GOT3 (cell line): ENCODE measurements around the gene GOLGA2.
"Not testable (repeated sequence)": the region's sequence is repeated elsewhere in the genome, so short reads cannot be mapped to it uniquely, and the experiment has no call there.

Source experiments
- DNase-seq: peaks from one replicate; lab custom pipeline; 2025; ENCODE audit warnings: mixed read lengths; lab: John Stamatoyannopoulos, UW

Gene GOLGA2

DNA sequence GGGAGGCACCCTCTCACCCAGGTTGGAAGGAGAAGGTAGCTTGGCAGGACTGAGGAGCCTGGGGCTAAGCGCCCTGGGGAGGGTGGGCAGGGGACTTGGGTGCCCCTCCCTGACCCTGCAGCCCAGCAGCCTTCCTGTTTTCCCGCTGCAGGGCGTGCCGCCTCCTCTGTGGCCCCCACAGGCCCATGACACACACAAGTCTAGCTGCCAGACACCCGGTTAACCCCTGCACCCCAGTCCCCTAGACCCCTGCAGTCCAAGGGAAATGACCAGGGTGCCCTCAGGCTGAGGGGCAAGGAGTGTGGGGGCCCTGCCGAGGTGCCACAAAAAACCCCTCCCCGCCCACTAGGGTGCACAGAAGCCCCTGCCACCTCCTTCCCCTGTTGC is 33.0 kb downstream of the GOLGA2 start:
- no peak for DNase-seq

GRCh38 chr9:128242124-128242523 is 33.7 kb downstream of the GOLGA2 start:
- no peak for DNase-seq

GRCh38 chr9:128233817-128234406 is 41.9 kb downstream of the GOLGA2 start:
- DNase-seq: no peak

DNA sequence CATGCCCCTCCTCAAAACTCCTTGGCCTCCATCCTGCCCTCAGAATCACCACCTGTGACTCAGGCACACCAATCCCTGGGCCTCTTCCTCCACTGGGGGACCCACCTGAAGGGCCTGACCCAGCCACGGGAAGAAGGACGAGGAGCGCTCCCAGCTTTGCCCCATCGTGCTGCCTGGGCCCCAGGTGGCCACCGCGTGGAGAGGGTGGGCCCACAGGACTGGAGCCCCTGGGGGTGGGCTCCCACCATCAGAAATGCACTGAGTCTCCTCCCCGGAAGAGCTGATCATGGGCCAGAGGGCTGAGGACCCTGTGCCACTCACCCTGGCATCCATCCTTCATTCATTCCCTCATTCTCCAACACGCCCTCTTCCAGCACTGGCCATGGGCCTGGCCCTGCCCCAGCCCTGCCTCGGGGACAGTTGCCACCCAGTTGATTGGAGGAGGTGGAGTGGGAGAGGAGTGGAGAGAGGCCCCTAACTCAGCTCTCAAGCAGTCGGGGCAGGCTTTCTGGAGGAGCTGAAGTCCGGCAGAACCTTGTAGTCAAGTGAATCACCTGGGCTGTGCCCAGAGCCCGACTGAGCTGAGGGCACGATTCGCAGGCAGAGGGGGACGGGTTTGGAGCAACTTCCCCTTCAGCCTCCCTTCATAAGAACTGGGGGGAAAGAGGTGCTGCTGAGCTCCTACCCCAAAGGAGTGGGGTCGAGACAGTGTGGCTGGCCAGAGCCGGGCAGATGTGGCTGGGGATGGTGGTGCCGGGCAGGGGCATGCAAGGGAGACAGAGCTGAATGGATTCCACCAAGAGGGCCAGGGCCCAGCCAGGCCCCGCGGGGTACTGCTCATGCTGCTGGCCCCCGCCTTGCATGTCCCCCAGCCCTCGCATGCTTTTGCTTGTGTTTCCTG is 43.0 kb downstream of the GOLGA2 start:
- no peak for DNase-seq

DNA sequence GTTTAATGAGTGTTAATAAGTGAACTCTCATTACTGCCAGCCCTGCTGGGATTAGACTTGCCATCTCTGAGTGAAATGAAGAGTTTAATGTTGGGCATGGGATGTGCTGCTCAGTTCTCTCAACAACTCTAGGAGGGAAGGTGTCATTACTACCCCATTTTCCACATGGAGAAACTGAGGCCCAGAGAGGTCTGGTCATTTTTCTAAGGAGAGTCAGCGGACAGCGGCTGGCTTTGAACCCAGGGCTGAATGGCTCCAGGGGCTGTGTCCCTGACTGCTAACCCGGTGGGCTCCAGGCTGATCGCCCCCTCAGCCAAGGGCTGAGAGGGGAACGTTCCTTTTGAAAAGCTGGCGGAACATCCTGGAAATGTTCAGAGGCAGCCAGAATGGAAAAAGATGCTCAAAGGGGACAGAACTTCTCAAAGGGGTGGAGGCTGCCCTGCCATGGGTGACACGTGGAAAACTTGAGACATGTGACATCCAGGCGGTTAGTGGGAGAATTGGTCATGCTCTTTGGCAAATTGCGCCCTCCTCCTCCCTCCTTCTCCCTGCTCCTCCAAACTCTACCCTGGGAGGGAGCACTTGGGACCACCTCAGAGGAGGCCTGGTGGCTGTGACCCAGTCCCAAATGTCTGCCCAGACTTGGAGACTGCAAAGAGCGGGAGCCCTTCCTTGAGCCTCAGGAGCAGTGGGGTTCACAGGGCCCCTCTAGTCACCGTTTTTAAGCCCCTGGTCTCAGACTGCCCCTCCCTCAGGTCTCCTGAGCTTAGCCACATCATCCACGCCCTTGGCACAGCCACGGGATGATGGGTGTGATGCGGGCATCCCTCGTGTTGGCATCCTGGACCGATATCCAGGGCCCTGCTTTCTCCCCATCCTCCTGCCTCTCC is 43.9 kb downstream of the GOLGA2 start:
- no peak for DNase-seq

DNA sequence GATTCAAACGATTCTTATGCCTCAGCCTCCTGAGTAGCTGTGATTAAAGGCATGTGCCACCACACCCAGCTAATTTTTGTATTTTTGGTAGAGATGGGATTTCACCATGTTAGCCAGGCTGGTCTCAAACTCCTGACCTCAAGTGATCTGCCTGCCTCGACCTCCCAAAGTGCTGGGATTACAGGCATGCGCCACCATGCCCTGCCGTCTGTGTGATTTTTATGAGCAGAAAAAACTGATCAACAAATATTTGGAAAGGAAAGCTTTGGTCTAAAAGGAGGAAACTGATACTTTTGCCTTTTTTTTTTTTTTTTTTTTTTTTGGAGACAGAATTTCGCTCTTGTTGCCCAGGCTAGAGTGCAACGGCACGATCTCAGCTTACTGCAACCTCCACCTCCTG is 44.9 kb downstream of the GOLGA2 start:
- DNase-seq: not testable (repeated sequence)

GRCh38 chr9:128226412-128226801 is 49.4 kb downstream of the GOLGA2 start:
- DNase-seq: no peak

DNA sequence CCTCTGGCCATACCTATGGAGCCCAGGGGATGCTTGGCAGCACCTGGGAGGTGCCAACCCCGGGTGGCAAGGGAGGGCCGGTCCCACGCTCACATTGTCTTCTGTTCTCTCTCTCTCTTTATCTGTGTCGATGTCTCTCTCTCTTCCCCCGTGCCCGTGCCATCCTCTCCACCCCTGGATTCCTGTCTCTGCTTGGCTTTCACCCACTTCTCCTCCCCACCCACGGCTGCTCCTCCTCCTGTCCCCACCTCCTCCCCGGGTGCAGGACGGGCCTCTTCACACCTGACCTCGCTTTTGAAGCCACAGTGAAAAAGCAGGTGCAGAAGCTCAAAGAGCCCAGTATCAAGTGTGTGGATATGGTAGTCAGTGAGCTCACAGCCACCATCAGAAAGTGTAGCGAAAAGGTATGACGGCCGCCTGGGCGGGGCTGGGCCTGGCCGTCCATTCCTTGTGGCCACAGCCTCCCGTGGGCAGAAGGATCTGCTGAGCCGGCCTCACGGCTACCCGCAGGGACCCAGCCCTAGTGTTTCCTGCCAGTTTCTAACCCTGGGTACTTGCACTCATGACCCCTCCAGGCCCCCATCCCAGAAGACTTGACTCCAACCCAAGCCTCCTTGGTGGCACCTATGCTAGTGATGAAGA is 49.9 kb downstream of the GOLGA2 start:
- DNase-seq: no peak

- no peak for DNase-seq
These were observed 50.9 kb downstream of the GOLGA2 start for GRCh38 chr9:128224877-128225276.

DNA sequence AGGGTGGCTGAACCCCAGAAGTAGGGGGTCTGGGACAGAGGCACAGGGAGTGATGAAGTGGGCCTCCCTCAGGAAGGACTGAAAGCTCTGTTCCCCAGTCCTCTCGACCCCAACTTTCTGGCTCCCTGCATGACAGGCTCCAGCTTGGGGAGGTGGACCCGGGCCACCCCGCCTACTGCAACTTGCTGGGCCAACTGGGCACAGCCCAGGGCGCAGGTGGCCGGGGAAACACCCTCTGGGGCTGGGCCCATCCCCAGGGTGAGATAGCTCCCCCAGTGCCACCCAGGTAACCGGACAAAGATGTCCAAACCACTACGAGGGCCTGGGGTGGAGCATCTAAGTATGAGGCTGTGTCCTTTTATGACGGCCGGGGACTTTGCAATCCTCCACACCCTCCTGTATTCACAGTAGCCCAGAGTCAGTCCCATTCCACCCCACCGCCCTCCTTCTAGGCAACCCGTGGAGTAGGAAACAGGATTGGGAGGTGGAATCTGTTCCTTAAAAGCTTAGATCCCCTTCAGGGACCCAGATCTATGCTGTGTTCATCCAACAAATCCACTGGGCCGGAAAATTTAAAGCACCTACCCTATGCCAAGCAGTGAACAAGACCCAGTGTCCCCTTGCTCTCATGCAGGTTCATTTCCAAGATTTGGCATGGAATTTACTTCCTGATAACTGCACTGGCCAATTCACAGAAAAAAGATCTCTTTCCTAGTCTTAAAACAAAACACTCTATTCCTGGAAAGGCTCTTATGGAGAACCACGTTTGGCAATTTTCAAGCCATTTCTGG is 52.7 kb downstream of the GOLGA2 start:
- no peak for DNase-seq

- DNase-seq: no peak
These were observed 53.8 kb downstream of the GOLGA2 start for GRCh38 chr9:128222026-128222425.

DNA sequence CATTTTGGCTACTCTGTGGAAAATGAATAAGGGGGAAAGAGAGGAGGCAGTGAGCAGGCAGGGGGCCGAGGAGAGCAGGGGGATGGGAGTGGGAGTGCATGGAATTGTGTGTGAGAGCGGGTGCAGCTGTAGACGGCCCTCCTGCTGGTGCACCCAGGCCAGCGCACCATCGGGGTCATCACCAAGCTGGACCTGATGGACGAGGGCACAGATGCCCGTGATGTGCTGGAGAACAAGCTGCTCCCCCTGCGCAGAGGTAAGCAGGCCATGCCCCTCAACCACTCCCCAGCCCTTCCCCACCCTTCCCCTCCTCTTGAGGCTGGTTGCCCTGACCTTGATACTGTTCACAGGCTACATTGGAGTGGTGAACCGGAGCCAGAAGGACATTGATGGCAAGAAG is 56.0 kb downstream of the GOLGA2 start:
- DNase-seq: no peak

DNA sequence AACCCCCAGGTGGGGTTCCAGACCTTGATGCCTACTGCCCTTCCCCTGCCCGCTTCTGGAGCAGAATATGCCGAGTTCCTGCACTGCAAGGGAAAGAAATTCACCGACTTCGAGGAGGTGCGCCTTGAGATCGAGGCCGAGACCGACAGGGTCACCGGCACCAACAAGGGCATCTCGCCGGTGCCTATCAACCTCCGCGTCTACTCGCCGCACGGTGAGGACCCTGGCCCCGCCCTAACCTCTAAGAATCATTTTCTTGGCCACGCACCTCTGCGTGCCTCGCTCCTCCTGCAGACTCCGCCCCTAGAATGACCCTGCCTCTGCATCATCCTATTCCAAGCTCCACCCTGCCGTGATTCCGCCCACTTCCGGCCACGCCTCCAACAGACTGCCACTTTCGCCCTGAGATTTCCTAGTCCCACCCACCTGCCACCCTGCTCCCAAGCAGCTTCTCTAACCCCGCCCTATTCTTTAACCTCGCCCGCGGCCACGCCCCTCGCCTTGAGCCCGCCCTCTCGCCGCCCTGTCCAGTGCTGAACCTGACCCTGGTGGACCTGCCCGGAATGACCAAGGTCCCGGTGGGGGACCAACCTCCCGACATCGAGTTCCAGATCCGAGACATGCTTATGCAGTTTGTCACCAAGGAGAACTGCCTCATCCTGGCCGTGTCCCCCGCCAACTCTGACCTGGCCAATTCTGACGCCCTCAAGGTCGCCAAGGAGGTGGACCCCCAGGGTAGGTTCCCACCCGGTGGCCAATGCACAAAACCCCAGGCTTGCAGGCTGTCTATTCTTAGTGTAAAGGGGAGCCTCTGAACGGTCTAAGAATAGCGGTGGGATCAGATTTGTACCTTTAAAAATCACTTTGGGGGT is 57.1 kb downstream of the GOLGA2 start:
- DNase-seq: no peak

GRCh38 chr9:128218172-128218517 is 57.7 kb downstream of the GOLGA2 start:
- DNase-seq: no peak

GRCh38 chr9:128216781-128217553 is 58.8 kb downstream of the GOLGA2 start:
- DNase-seq: no peak

DNA sequence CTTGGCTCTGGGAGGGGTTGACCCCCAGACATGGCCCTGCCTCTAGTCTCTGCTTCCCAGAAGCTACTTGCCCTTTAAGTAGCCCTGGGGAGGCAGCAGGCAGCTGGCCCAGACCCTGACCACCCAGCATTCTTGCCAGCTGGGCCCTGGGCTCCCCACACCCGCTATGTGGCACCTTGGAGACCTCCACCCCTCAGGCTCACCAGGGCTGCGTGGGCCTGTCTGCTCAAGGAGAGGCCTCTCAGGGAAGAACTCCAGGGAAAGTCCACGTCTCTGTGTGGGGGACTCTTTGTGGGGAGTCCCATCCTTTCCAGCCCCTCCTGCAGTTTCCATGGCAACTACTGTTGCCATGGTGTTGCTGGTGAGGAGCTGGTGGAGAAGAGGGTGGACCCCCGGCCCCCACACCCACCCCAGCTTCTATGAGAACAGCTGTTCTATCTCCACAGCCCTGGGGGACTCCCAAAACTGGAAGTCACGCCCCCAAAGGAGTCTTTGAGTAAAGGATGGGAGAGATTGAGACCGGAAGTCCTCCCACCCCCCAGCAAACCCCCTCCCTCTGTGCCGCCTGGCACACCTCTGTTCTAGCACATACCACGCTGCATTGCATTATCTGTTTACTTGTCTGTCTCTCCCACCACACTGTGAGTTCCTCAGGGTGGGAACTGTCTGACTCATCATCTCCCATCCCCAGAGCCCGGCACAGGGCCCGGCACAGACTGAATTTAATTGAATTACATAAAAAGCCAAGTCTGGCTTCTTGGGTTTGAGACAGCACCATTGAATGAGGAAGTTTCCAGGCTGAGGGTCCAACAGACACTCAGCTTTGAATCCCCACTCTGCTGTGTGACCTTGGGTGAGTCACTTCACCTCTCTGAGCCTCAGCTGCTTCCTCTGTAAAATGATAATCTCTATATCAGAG is 60.1 kb downstream of the GOLGA2 start:
- DNase-seq: no peak

GRCh38 chr9:128214571-128215490 is 61.0 kb downstream of the GOLGA2 start:
- no peak for DNase-seq
